Trophoblast cell (in vitro differentiated cells and primary cell): ENCODE data around the gene GUCD1.

Experiments
- DNase-seq, 2 donors: peaks; one replicate each; pipeline ENCODE4 v3.0.0-alpha.2; 2016
- H2AFZ ChIP-seq: 2 replicates; pipeline ENCODE4 v1.6.1; 2013; ENCODE audit warnings: low read length, moderate library complexity, mild to moderate bottlenecking; ENCODE audit not compliant: insufficient read depth, poor library complexity
- H2AK5ac ChIP-seq: 2 replicates; pipeline ENCODE4 v1.6.1; 2013; ENCODE audit warnings: mild to moderate bottlenecking, low read length
- H2BK120ac ChIP-seq: 2 replicates; pipeline ENCODE4 v1.6.1; 2013; ENCODE audit warnings: low read length, mild to moderate bottlenecking, moderate library complexity; ENCODE audit not compliant: insufficient read depth, poor library complexity
- H2BK12ac ChIP-seq: 2 replicates; pipeline ENCODE4 v1.6.1; 2013; ENCODE audit warnings: mild to moderate bottlenecking, low read length, moderate library complexity
- H2BK5ac ChIP-seq: 2 replicates; pipeline ENCODE4 v1.6.1; 2013; ENCODE audit warnings: low read length, low read depth, moderate library complexity, mild to moderate bottlenecking; ENCODE audit not compliant: poor library complexity
- H3K14ac ChIP-seq: 2 replicates; pipeline ENCODE4 v1.6.1; 2013; ENCODE audit warnings: mild to moderate bottlenecking, low read length
- H3K18ac ChIP-seq: 2 replicates; pipeline ENCODE4 v1.6.1; 2013; ENCODE audit warnings: mild to moderate bottlenecking, low read length
- H3K23ac ChIP-seq: 2 replicates; pipeline ENCODE4 v1.6.1; 2013; ENCODE audit warnings: low read length
- H3K27ac ChIP-seq: 2 replicates; pipeline ENCODE4 v1.5.1; 2013; ENCODE audit warnings: low read depth, mild to moderate bottlenecking, inconsistent platforms, low read length, moderate library complexity
- H3K27me3 ChIP-seq: 2 replicates; pipeline ENCODE4 v1.6.1; 2013; ENCODE audit warnings: inconsistent platforms, mild to moderate bottlenecking, low read length, moderate library complexity; ENCODE audit not compliant: insufficient read depth
- H3K36me3 ChIP-seq, 2 experiments: 1 replicate in 1 of 2; 2 replicates in 1 of 2; pipeline ENCODE4 v1.6.1; 2013; ENCODE audit warnings: low read length in 2 of 2, mild to moderate bottlenecking in 2 of 2, moderate library complexity in 1 of 2; ENCODE audit not compliant: insufficient read depth in 2 of 2, control insufficient read depth in 1 of 2
- H3K4ac ChIP-seq: 2 replicates; pipeline ENCODE4 v1.6.1; 2013; ENCODE audit warnings: low read depth, mild to moderate bottlenecking, low read length, moderate library complexity
- H3K4me1 ChIP-seq, 2 experiments: 1 replicate in 1 of 2; 2 replicates in 1 of 2; pipeline ENCODE4 v1.6.1; 2013; ENCODE audit warnings: low read length in 2 of 2, mild to moderate bottlenecking in 2 of 2, moderate library complexity in 1 of 2; ENCODE audit not compliant: insufficient read depth in 2 of 2, control insufficient read depth in 1 of 2
- H3K4me2 ChIP-seq: 2 replicates; pipeline ENCODE4 v1.6.1; 2013; ENCODE audit warnings: inconsistent platforms, mild to moderate bottlenecking, low read length, moderate library complexity
- H3K4me3 ChIP-seq: 2 replicates; pipeline ENCODE4 v1.5.1; 2013; ENCODE audit warnings: mild to moderate bottlenecking, low read depth, low read length, inconsistent platforms
- H3K79me1 ChIP-seq: one replicate; pipeline ENCODE4 v1.6.1; 2013; ENCODE audit warnings: low read length
- H3K79me2 ChIP-seq: 2 replicates; pipeline ENCODE4 v1.6.1; 2013; ENCODE audit warnings: low read length, mild to moderate bottlenecking; ENCODE audit not compliant: control insufficient read depth, insufficient read depth, poor library complexity
- H3K9ac ChIP-seq: 2 replicates; pipeline ENCODE4 v1.6.1; 2013; ENCODE audit warnings: mild to moderate bottlenecking, low read length
- H3K9me3 ChIP-seq: 2 replicates; pipeline ENCODE4 v1.6.1; 2013; ENCODE audit warnings: low read depth, mild to moderate bottlenecking, control low read depth, inconsistent platforms, low read length; ENCODE audit not compliant: insufficient read depth
- H4K12ac ChIP-seq: 2 replicates; pipeline ENCODE4 v1.6.1; 2013; ENCODE audit warnings: low read depth, mild to moderate bottlenecking, low read length, moderate library complexity
- H4K8ac ChIP-seq: 2 replicates; pipeline ENCODE4 v1.6.1; 2013; ENCODE audit warnings: low read depth, mild to moderate bottlenecking, low read length, moderate library complexity
- H4K91ac ChIP-seq: one replicate; pipeline ENCODE4 v1.6.1; 2013; ENCODE audit warnings: low read depth, mild to moderate bottlenecking, low read length, moderate library complexity
- WGBS: extraction: QIAGEN DNeasy Blood & Tissue Kit; methylation state at CpG from one replicate; pipeline ENCODE4 v1.1.7; 2013; ENCODE audit warnings: missing lambda C conversion rate; ENCODE audit not compliant: insufficient read length, insufficient coverage; ENCODE audit errors: extremely low coverage; 5-methylcytosine and 5-hydroxymethylcytosine counted together

Gene GUCD1

DNA sequence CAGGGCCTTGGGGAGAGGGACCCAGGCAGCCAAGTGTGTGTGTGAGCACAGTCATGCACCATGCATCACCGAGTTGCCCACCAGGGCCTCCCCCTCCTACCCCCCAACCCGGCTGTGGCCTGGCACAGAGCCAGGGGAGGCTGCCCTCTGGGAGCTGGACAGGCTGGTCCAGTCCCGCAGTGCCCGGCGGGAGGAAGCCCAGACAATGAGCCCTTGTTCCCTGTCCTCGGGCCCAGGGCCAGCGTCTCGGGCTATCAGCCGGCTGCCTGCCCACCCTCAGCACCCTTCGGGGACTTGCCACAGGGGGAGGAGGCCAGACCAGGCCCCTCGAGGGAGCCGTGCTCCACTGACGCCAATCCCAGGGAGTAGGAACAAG is 33.4 kb upstream of the GUCD1 start:
- Histone ChIP-seq H3K4ac (no peak overlapping the region), H3K4me3 (no peak overlapping the region), H3K36me3 (peaks cover 22 to 23% of the 10 kb centered on the region in 2 experiments), H3K9ac (no peak overlapping the region), H3K9me3 (no peaks in the 10 kb centered on the region), H3K23ac (no peak overlapping the region), H2BK12ac (no peak overlapping the region), H2BK5ac (no peak overlapping the region), H3K4me1 (peaks cover 11% of the 10 kb centered on the region in 2 experiments), H3K27me3 (no peaks in the 10 kb centered on the region), H3K79me2 (peaks cover 4% of the 10 kb centered on the region), H2AFZ (no peak overlapping the region), H3K18ac (no peak overlapping the region), H3K14ac (no peak overlapping the region), H2AK5ac (no peak overlapping the region), H2BK120ac (no peak overlapping the region), H3K79me1 (peaks cover 9% of the 10 kb centered on the region), H4K91ac (no peak overlapping the region), H4K8ac (no peak overlapping the region), H3K4me2 (no peak overlapping the region), H4K12ac (no peak overlapping the region), H3K27ac (no peak overlapping the region)
- WGBS: no CpG with 5 or more reads among the region's 13 CpGs
- DNase-seq: no peak

DNA sequence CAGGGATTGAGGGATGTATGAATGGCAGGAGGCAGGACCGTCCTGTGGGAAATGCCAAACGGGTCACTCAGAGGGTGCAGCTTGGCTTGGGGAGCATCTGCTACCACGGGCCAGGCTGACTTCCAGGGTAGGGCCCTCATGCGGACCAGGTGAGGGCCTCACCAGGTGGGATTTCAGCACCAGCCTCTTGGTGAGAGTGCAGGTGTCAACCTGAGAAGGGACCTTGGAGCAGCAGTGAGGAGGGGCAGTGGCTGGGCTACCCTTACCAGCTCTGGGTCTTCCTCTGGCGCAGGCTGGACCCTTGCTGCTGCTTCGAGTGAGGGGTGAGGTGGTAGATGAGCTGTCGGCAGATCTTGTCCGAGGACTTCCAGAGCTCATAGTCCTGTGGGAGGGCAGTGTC is 33.0 kb upstream of the GUCD1 start:
- no peak overlapping the region for H3K9ac ChIP-seq
- peaks cover 22 to 23% of the 10 kb centered on the region in 2 experiments for H3K36me3 ChIP-seq
- WGBS: no CpG with 5 or more reads among the region's 8 CpGs

DNA sequence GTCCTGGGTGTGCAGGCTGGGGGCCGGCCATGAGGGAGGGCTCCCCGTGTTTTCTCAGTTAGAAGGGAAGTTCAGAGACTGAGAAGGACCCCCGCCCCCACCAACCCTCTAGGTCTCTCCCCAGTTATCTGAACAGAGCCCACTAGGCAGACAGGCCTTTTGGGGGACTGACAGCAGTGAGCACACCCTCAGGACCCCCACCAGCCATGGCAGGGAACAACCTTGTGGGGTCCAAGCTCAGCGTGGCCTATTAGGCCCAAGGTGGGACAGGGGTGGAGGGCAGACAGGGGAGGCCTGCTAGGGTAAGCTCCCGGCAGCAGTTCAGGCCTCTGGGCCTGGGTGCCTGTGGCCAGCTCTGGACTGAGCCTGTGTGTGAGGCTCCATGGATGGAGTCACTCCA is 32.3 kb upstream of the GUCD1 start:
- H4K91ac ChIP-seq: no peak overlapping the region
- no peak overlapping the region for H3K4ac ChIP-seq
- no peak overlapping the region for H4K8ac ChIP-seq
- no CpG with 5 or more reads among the region's 5 CpGs for WGBS
- H3K36me3 ChIP-seq: peaks cover 22 to 23% of the 10 kb centered on the region in 2 experiments
- H3K79me1 ChIP-seq: peaks cover under 1% of the 10 kb centered on the region
- no peak overlapping the region for H2BK5ac ChIP-seq
- H2BK12ac ChIP-seq: no peak overlapping the region
- H4K12ac ChIP-seq: no peak overlapping the region
- H3K79me2 ChIP-seq: no peaks in the 10 kb centered on the region
- no peak overlapping the region for H3K27ac ChIP-seq
- H3K23ac ChIP-seq: no peak overlapping the region
- no peak overlapping the region for H2AFZ ChIP-seq
- no peaks in the 10 kb centered on the region for H3K27me3 ChIP-seq
- no peak overlapping the region for H3K9ac ChIP-seq
- peaks cover 4 to 6% of the 10 kb centered on the region in 2 experiments for H3K4me1 ChIP-seq
- no peak for DNase-seq
- no peak overlapping the region for H3K14ac ChIP-seq
- H3K4me2 ChIP-seq: no peak overlapping the region
- no peak overlapping the region for H2BK120ac ChIP-seq
- no peak overlapping the region for H3K18ac ChIP-seq
- H2AK5ac ChIP-seq: no peak overlapping the region
- no peaks in the 10 kb centered on the region for H3K9me3 ChIP-seq
- no peak overlapping the region for H3K4me3 ChIP-seq

More for the DNA sequence above, 33.0 kb upstream of the GUCD1 start:
- Histone ChIP-seq H3K4ac (no peak overlapping the region), H2BK5ac (no peak overlapping the region), H3K18ac (no peak overlapping the region), H4K91ac (no peak overlapping the region), H3K4me1 (peaks cover 7 to 8% of the 10 kb centered on the region in 2 experiments), H3K23ac (no peak overlapping the region), H2AFZ (no peak overlapping the region), H3K14ac (no peak overlapping the region), H3K27ac (no peak overlapping the region), H2BK120ac (no peak overlapping the region), H4K12ac (no peak overlapping the region), H3K9me3 (no peaks in the 10 kb centered on the region), H3K79me1 (peaks cover 5% of the 10 kb centered on the region), H3K27me3 (no peaks in the 10 kb centered on the region), H3K4me2 (no peak overlapping the region), H3K4me3 (no peak overlapping the region), H4K8ac (no peak overlapping the region), H2AK5ac (no peak overlapping the region), H2BK12ac (no peak overlapping the region), H3K79me2 (peaks cover 4% of the 10 kb centered on the region)
- DNase-seq: no peak

DNA sequence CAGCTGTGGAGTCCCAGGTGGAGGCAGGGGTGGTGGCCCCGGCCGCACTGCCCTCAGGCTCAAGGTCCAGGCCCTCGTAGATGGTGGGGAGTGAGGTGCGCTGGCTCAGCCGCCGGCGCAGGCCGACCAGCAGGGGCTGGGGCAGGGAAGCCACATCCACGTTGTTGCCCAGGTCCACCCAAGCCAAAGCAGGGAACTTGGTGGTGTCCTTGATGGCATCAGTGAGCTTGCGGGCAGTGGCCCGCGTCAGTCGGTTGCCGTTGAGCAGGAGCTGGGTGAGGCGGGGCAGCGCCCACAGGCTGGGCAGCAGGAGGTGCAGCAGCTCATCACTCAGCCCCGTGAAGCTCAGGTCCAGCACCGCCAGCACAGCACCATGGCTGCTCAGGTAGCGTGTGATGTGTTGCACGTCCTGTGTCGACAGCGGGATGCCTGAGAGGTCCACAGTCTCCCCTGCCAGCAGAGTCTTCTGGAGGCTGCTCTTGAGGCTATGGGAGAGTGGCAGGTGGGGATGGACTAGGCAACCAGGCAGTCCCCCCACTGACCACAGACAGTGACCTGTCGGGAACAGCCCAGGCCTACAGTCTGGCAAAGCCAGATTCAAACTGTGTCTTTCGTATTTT is 31.1 kb upstream of the GUCD1 start:
- Histone ChIP-seq H3K27me3 (no peaks in the 10 kb centered on the region), H3K79me1 (no peaks in the 10 kb centered on the region), H3K4ac (no peak overlapping the region), H3K18ac (no peak overlapping the region), H4K91ac (no peak overlapping the region), H3K4me1 (no peaks in the 10 kb centered on the region), H3K9me3 (no peaks in the 10 kb centered on the region), H2BK5ac (no peak overlapping the region), H2BK120ac (no peak overlapping the region), H3K9ac (no peak overlapping the region), H3K4me2 (no peak overlapping the region), H2BK12ac (no peak overlapping the region), H3K14ac (no peak overlapping the region), H3K4me3 (no peak overlapping the region), H2AK5ac (no peak overlapping the region), H3K27ac (no peak overlapping the region), H4K8ac (no peak overlapping the region), H4K12ac (no peak overlapping the region), H3K23ac (no peak overlapping the region), H2AFZ (no peak overlapping the region), H3K36me3 (peaks cover 22 to 23% of the 10 kb centered on the region in 2 experiments), H3K79me2 (no peaks in the 10 kb centered on the region)
- DNase-seq: no peak
- no CpG with 5 or more reads among the region's 24 CpGs for WGBS
